Measurements from ENCODE around the gene INPP5E.

GRCh38 chr9:136476369-136477150 is 36.9 kb upstream of the INPP5E start:
- TF ChIP-seq CTCF (IDR thresholded peaks at IDR 0.05; ENCODE audit: low read length) (no peak), EZH2 (optimal IDR thresholded peaks at IDR 0.05; ENCODE audit: low read depth, low read length) (no peak)

All from MM.1S (cell line).